Spleen (tissue), 11 donors: ENCODE measurements around the gene PGAM2. TPM values are rescaled to one million over a fixed set of nuclear protein-coding genes. Genes with fewer than 3 reads are reported as not detected.

ENCODE experiments used
- DNase-seq: peaks from one replicate; pipeline ENCODE4 v3.0.0-alpha.2; 2020
- H3K27ac ChIP-seq, 8 donors: fragments of 200-600 bp; sonication (generic) in 7 of 8; 1 replicate in 4 of 8; 2 replicates in 4 of 8; pipeline versions ENCODE4 v1.5.0 to v1.8.0; 2016 to 2021; ENCODE audit warnings: inconsistent platforms in 4 of 8, mild to moderate bottlenecking in 4 of 8, moderate library complexity in 1 of 8
- H3K27me3 ChIP-seq, 7 donors: fragments of 200-600 bp; sonication (generic) in 6 of 7; replicated peaks in 1 of 7; 1 replicate in 4 of 7; 2 replicates in 3 of 7; pipeline versions ENCODE4 v1.5.0 to v1.8.0; 2016 to 2021; ENCODE audit warnings: inconsistent platforms in 3 of 7, mild to moderate bottlenecking in 1 of 7
- H3K36me3 ChIP-seq, 6 donors: fragments of 200-600 bp; sonication (generic) in 5 of 6; 1 replicate in 4 of 6; 2 replicates in 2 of 6; pipeline versions ENCODE4 v1.5.0 to v1.8.0; 2016 to 2021; ENCODE audit warnings: inconsistent platforms in 2 of 6
- H3K4me1 ChIP-seq, 6 donors: fragments of 200-600 bp; sonication (generic) in 5 of 6; 1 replicate in 3 of 6; 2 replicates in 3 of 6; pipeline versions ENCODE4 v1.5.0 to v1.8.0; 2016 to 2021; ENCODE audit warnings: inconsistent platforms in 3 of 6
- H3K4me3 ChIP-seq, 8 donors: fragments of 200-600 bp; sonication (generic) in 7 of 8; 1 replicate in 4 of 8; 2 replicates in 4 of 8; pipeline versions ENCODE4 v1.5.0 to v1.8.0; 2016 to 2021; ENCODE audit warnings: inconsistent platforms in 4 of 8, mild to moderate bottlenecking in 4 of 8, moderate library complexity in 2 of 8
- H3K9me3 ChIP-seq, 8 donors: fragments of 200-600 bp; sonication (generic) in 7 of 8; 1 replicate in 4 of 8; 2 replicates in 4 of 8; pipeline versions ENCODE4 v1.5.0 to v1.8.0; 2016 to 2021; ENCODE audit warnings: inconsistent platforms in 4 of 8
- POLR2A ChIP-seq, 3 donors: fragments of 450-650 bp; IDR thresholded peaks; one replicate each; pipeline ENCODE4 v1.5.1; 2017; ENCODE audit warnings: antibody characterized with exemption in 3 of 3, mild to moderate bottlenecking in 1 of 3
- POLR2AphosphoS5 ChIP-seq, 3 donors: sonication (generic); formaldehyde crosslinking; IDR thresholded peaks; one replicate each; pipeline ENCODE4 v1.5.1; 2017; ENCODE audit warnings: antibody characterized with exemption in 3 of 3
- WGBS, 5 donors: extraction: QIAGEN DNeasy Blood & Tissue Kit in 3 of 5; methylation state at CpG; one replicate each; pipeline versions ENCODE4 v1.1.5 to v1.1.7; 2013 to 2018; 5-methylcytosine and 5-hydroxymethylcytosine counted together
- intact Hi-C: fragments of 100-400 bp; cut with DNase I; formaldehyde crosslinking; loops from one replicate; pipeline ENCODE4 v1.15.0; 2023; ENCODE audit warnings: low total_unique reads
- polyA plus RNA-seq, 3 donors: library from polyadenylated mRNA; stranded (reverse); fragments of 200-250 nt; gene quantifications; one replicate each; pipeline ENCODE4 v1.2.1, GENCODE V29; 2013
- total RNA-seq, 7 donors: library from RNA; depleted of rRNA in 3 of 7; stranded (reverse); fragments of >200 nt in 3 of 7; fragmentation: NEBNext Ultra II Directional in 4 of 7; extraction: Animal tissue kit (Norgen Biotek cat#: 25700) in 4 of 7; gene quantifications; one replicate each; pipeline versions ENCODE4 v1.1.0 to v1.2.1, GENCODE V29; 2016 to 2021
- TF ChIP-seq, protein P1 (sequence below), 11 experiments: fragments of 200-600 bp in 7 of 11; fragments of 450-650 bp in 4 of 11; sonication (generic) in 4 of 11; IDR thresholded peaks in 8 of 11; conservative IDR thresholded peaks in 3 of 11; 1 replicate in 7 of 11; 2 replicates in 4 of 11; pipeline versions ENCODE4 v1.4.0 to v1.8.0; 2016 to 2021; ENCODE audit warnings: antibody characterized with exemption in 11 of 11, inconsistent platforms in 4 of 11, mild to moderate bottlenecking in 1 of 11
- donor health status: healthy with polysubstance abuse.
- donor health status: DM: no; HTN: no; CAD: no; lungs with moderate emphysema.
- donor health status: DM: no; HTN: no; CAD: no.
- donor health status: Bipolar disorder and iron deficiency.
- donor health status: healthy.
- donor health status: DM: no; HTN: no; CAD: no.
- donor health status: DM: yes; HTN: yes; CAD: no.

Gene PGAM2
- total and polyA plus RNA-seq, 10 donors = 0.75 to 4.0 (median 1.6) TPM; not detected in 1

GRCh38 chr7:44048031-44048795 is 17.2 kb downstream of the PGAM2 start:
- peaks cover 42 to 95% (median 84%) of the 10 kb centered on the region in 6 donors for H3K4me1 ChIP-seq
- H3K4me3 ChIP-seq = no peak overlapping the region
- WGBS, 5 donors = 91 to 97% (median 93%) methylated on average over 6 to 7 of the region's 7 CpGs
- DNase-seq = peak; percentile 61
- H3K9me3 ChIP-seq = no peaks in the 10 kb centered on the region
- TF ChIP-seq POLR2AphosphoS5 (IDR thresholded peaks at IDR 0.05) (no peak), POLR2A (IDR thresholded peaks at IDR 0.05) (no peak)
- TF ChIP-seq, protein P1, sequence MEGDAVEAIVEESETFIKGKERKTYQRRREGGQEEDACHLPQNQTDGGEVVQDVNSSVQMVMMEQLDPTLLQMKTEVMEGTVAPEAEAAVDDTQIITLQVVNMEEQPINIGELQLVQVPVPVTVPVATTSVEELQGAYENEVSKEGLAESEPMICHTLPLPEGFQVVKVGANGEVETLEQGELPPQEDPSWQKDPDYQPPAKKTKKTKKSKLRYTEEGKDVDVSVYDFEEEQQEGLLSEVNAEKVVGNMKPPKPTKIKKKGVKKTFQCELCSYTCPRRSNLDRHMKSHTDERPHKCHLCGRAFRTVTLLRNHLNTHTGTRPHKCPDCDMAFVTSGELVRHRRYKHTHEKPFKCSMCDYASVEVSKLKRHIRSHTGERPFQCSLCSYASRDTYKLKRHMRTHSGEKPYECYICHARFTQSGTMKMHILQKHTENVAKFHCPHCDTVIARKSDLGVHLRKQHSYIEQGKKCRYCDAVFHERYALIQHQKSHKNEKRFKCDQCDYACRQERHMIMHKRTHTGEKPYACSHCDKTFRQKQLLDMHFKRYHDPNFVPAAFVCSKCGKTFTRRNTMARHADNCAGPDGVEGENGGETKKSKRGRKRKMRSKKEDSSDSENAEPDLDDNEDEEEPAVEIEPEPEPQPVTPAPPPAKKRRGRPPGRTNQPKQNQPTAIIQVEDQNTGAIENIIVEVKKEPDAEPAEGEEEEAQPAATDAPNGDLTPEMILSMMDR (IDR thresholded peaks at IDR 0.05 in 8 of 11, conservative IDR thresholded peaks at IDR 0.05 in 3 of 11) = no peak
- no peaks in the 10 kb centered on the region for H3K27me3 ChIP-seq
- intact Hi-C loops = no loop called here
- H3K27ac ChIP-seq = peak overlapping the region in 6 of 8 donors; percentile 30 to 100 (median 100)
- H3K36me3 ChIP-seq = peaks cover 0 to 62% (median 38%) of the 10 kb centered on the region in 6 donors

DNA sequence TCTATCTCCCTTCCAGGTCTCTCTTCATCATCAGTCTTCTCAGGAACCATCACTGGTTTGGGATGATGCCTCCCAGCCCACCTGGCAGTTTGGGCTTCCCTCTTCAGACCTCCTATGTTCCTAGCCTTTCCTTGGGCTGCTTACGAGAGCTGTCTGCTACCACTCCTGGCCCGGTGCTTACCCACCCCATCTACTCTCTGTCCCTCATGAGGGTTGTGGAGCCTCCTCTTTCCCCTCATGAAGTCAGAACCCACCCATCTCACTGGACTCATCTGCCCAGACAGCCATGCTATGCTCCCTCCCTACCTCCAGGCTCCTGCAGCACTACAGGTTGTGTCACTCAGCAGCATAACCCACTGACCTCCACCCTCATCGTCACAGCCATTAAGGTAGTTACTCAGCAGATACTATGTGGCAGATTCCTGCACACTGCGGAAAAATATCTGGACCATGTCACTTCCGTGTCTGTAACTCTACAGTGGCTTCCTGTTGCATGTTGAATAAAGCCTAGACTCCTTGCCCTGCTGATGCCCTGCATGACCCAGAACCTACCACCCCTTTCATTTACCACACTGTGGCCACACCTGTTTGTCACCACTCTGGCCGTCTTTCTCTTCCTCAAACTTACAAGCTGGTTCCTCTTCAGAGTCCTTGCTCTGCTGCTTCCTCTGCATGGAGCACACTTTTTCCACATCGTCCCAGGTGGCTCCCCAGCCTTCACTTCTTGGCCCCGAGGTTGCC is 18.9 kb downstream of the PGAM2 start:
- Histone ChIP-seq H3K4me1 (peaks cover 41 to 79% (median 71%) of the 10 kb centered on the region in 6 donors), H3K9me3 (no peaks in the 10 kb centered on the region), H3K4me3 (peak overlapping the region in 6 of 8 donors; percentile 12 to 99 (median 92)), H3K36me3 (peaks cover 0 to 45% (median 23%) of the 10 kb centered on the region in 6 donors), H3K27ac (peak overlapping the region; percentile 98 to 100 (median 99)), H3K27me3 (no peaks in the 10 kb centered on the region)
- TF ChIP-seq, protein P1 (IDR thresholded peaks at IDR 0.05 in 8 of 11, conservative IDR thresholded peaks at IDR 0.05 in 3 of 11) = peak in 4 of 11 experiments; percentile 10 to 39 (median 12)
- TF ChIP-seq POLR2A (IDR thresholded peaks at IDR 0.05) = peak in 1 of 3 donors; percentile 25
- peak; percentile 28 to 91 (median 61) for TF ChIP-seq POLR2AphosphoS5 (IDR thresholded peaks at IDR 0.05)
- WGBS, 5 donors = 24 to 34% (median 32%) methylated on average over 8 of the region's 8 CpGs
- DNase-seq = peak; percentile 87
- intact Hi-C loops = no loop called here

- Histone ChIP-seq H3K27ac (peak overlapping the region; percentile 98 to 100 (median 99)), H3K4me1 (peaks cover 37 to 79% (median 69%) of the 10 kb centered on the region in 6 donors), H3K4me3 (peak overlapping the region; percentile 89 to 99 (median 94)), H3K36me3 (peaks cover 0 to 34% (median 12%) of the 10 kb centered on the region in 6 donors), H3K9me3 (no peaks in the 10 kb centered on the region), H3K27me3 (no peaks in the 10 kb centered on the region)
- no peak for DNase-seq
- intact Hi-C loops = no loop called here
- TF ChIP-seq POLR2AphosphoS5 (IDR thresholded peaks at IDR 0.05) (peak in 1 of 3 donors; percentile 13), POLR2A (IDR thresholded peaks at IDR 0.05) (no peak)
- WGBS, 5 donors = 13 to 25% (median 19%) methylated on average over 10 to 15 of the region's 15 CpGs
These were observed 19.9 kb downstream of the PGAM2 start for GRCh38 chr7:44045226-44046014.
